Calu3 (cell line): ENCODE results near the gene ERC2. TPM values are rescaled to one million over a fixed set of nuclear protein-coding genes. Genes with fewer than 3 reads are reported as not detected.

ENCODE experiments used
- BruUV-seq: library from RNA; stranded (reverse); fragments of 400-500 nt; replicated peaks from 2 replicates; lab custom pipeline; 2021; lab: Mats Ljungman, UMichigan
- CTCF ChIA-PET: fragments of 300-600 bp; sonication (Branson Sonifier 250); formaldehyde crosslinking; loops from one replicate; lab custom pipeline; 2022; ENCODE audit warnings: antibody characterized with exemption; lab: Charles Lee
- DNase-seq: peaks from one replicate; pipeline ENCODE4 v3.0.0; 2022
- H3K27ac Mint-ChIP-seq: one replicate; pipeline ENCODE4 v1.8.0; 2022; ENCODE audit warnings: mixed read lengths; ENCODE audit not compliant: unreplicated experiment
- H3K27me3 Mint-ChIP-seq: one replicate; pipeline ENCODE4 v1.8.0; 2022; ENCODE audit warnings: mixed read lengths; ENCODE audit not compliant: unreplicated experiment
- H3K36me3 Mint-ChIP-seq: one replicate; pipeline ENCODE4 v1.8.0; 2022; ENCODE audit warnings: mild to moderate bottlenecking, moderate library complexity, mixed read lengths; ENCODE audit not compliant: insufficient read depth, unreplicated experiment
- H3K4me1 Mint-ChIP-seq: one replicate; pipeline ENCODE4 v1.8.0; 2022; ENCODE audit warnings: mild to moderate bottlenecking, low read depth, mixed read lengths; ENCODE audit not compliant: unreplicated experiment
- H3K4me3 Mint-ChIP-seq: one replicate; pipeline ENCODE4 v1.8.0; 2022; ENCODE audit warnings: mild to moderate bottlenecking, low read depth, moderate library complexity, mixed read lengths; ENCODE audit not compliant: unreplicated experiment
- H3K9me3 Mint-ChIP-seq: one replicate; pipeline ENCODE4 v1.8.0; 2022; ENCODE audit warnings: low read depth, mixed read lengths; ENCODE audit not compliant: unreplicated experiment
- CTCF ChIP-seq: fragments of 200-600 bp; IDR thresholded peaks from one replicate; pipeline ENCODE4 v1.8.0; 2022; ENCODE audit warnings: antibody characterized with exemption; ENCODE audit not compliant: unreplicated experiment
- intact Hi-C: fragments of 100-400 bp; cut with micrococcal nuclease; formaldehyde crosslinking; loops from one replicate; pipeline ENCODE4 v1.10.0; 2022; ENCODE audit not compliant: unreplicated experiment
- total RNA-seq: library from RNA; stranded (reverse); gene quantifications from 2 replicates; pipeline ENCODE4 v1.2.3, GENCODE V29; 2022

ERC2 gene
- total RNA-seq, 1 experiment from 2014 or later, result 0.73 TPM

GRCh38 chr3:56408761-56409196 lies 59.5 kb downstream of the ERC2 start:
- Mint-ChIP-seq H3K27me3 (peaks cover 35% of the 10 kb centered on the region), H3K4me3 (no peak overlapping the region), H3K4me1 (no peaks in the 10 kb centered on the region), H3K27ac (no peak overlapping the region), H3K36me3 (no peaks in the 10 kb centered on the region), H3K9me3 (no peaks in the 10 kb centered on the region)
- no TSS peak for BruUV-seq
- DNase-seq, result no peak
- TF ChIP-seq CTCF, result no peak
- CTCF ChIA-PET, result no interaction called here
- intact Hi-C loops, result no loop called here

- no peaks in the 10 kb centered on the region for H3K36me3 Mint-ChIP-seq
- DNase-seq, result no peak
- H3K27me3 Mint-ChIP-seq, result peaks cover 53% of the 10 kb centered on the region
- H3K4me1 Mint-ChIP-seq, result no peaks in the 10 kb centered on the region
- CTCF ChIA-PET, result no interaction called here
- H3K9me3 Mint-ChIP-seq, result no peaks in the 10 kb centered on the region
- BruUV-seq, result no TSS peak
- TF ChIP-seq CTCF, result no peak
- no peak overlapping the region for H3K4me3 Mint-ChIP-seq
- intact Hi-C loops, result no loop called here
- no peak overlapping the region for H3K27ac Mint-ChIP-seq
Observed at GRCh38 chr3:56406826-56407515, 61.3 kb downstream of the ERC2 start.

- BruUV-seq, result no TSS peak
- peaks cover 51% of the 10 kb centered on the region for H3K27me3 Mint-ChIP-seq
- DNase-seq, result no peak
- CTCF ChIA-PET, result no interaction called here
- intact Hi-C loops, result no loop called here
- H3K4me1 Mint-ChIP-seq, result no peaks in the 10 kb centered on the region
- H3K4me3 Mint-ChIP-seq, result no peak overlapping the region
- no peak for TF ChIP-seq CTCF
- H3K27ac Mint-ChIP-seq, result no peak overlapping the region
- H3K9me3 Mint-ChIP-seq, result no peaks in the 10 kb centered on the region
- no peaks in the 10 kb centered on the region for H3K36me3 Mint-ChIP-seq
Observed at GRCh38 chr3:56404884-56405283, 63.4 kb downstream of the ERC2 start.

GRCh38 chr3:56398659-56399058 lies 69.6 kb downstream of the ERC2 start:
- BruUV-seq, result no TSS peak
- no peak overlapping the region for H3K27ac Mint-ChIP-seq
- CTCF ChIA-PET, result no interaction called here
- peaks cover 68% of the 10 kb centered on the region for H3K27me3 Mint-ChIP-seq
- H3K9me3 Mint-ChIP-seq, result no peaks in the 10 kb centered on the region
- H3K4me1 Mint-ChIP-seq, result no peaks in the 10 kb centered on the region
- H3K36me3 Mint-ChIP-seq, result no peaks in the 10 kb centered on the region
- intact Hi-C loops, result no loop called here
- no peak for DNase-seq
- no peak for TF ChIP-seq CTCF
- no peak overlapping the region for H3K4me3 Mint-ChIP-seq
